Dedifferentiated amniotic fluid mesenchymal stem cell (primary cell): Measurements from ENCODE around the gene HTR4.
"Not testable (repeated sequence)": the region's sequence is repeated elsewhere in the genome, so short reads cannot be mapped to it uniquely, and the experiment has no call there.

Experiments
- DNase-seq: peaks from one replicate; pipeline ENCODE4 v3.0.0-alpha.2; 2016; ENCODE audit errors: extremely low spot score

The HTR4 gene

GRCh38 chr5:148539851-148540250 lies 114.5 kb downstream of the HTR4 start:
- no peak for DNase-seq

- DNase-seq: no peak
Observed at GRCh38 chr5:148535190-148535589, 119.1 kb downstream of the HTR4 start.

- DNase-seq: no peak
Observed at GRCh38 chr5:148532969-148533670, 121.2 kb downstream of the HTR4 start.

GRCh38 chr5:148529450-148529849 lies 124.9 kb downstream of the HTR4 start:
- DNase-seq: not testable (repeated sequence)

- DNase-seq: no peak
Observed at GRCh38 chr5:148524721-148525120, 129.6 kb downstream of the HTR4 start.

- no peak for DNase-seq
Observed at GRCh38 chr5:148523139-148523538, 131.2 kb downstream of the HTR4 start.

- no peak for DNase-seq
Observed at GRCh38 chr5:148515460-148515859, 138.9 kb downstream of the HTR4 start.

- DNase-seq: no peak
Observed at GRCh38 chr5:148514344-148514743, 140.0 kb downstream of the HTR4 start.

- DNase-seq: no peak
Observed at GRCh38 chr5:148512498-148512897, 141.8 kb downstream of the HTR4 start.

GRCh38 chr5:148511810-148512347 lies 142.4 kb downstream of the HTR4 start:
- no peak for DNase-seq

- DNase-seq: no peak
Observed at GRCh38 chr5:148509893-148510292, 144.4 kb downstream of the HTR4 start.

- DNase-seq: no peak
Observed at GRCh38 chr5:148507648-148508047, 146.7 kb downstream of the HTR4 start.

GRCh38 chr5:148499452-148499851 lies 154.9 kb downstream of the HTR4 start:
- DNase-seq: no peak

- no peak for DNase-seq
Observed at GRCh38 chr5:148497757-148498156, 156.6 kb downstream of the HTR4 start.

GRCh38 chr5:148492351-148492750 lies 162.0 kb downstream of the HTR4 start:
- no peak for DNase-seq

- no peak for DNase-seq
Observed at GRCh38 chr5:148491793-148492184, 162.5 kb downstream of the HTR4 start.

- no peak for DNase-seq
Observed at GRCh38 chr5:148491015-148491792, 163.1 kb downstream of the HTR4 start.

GRCh38 chr5:148488757-148489156 lies 165.6 kb downstream of the HTR4 start:
- DNase-seq: no peak

GRCh38 chr5:148486456-148486855 lies 167.9 kb downstream of the HTR4 start:
- no peak for DNase-seq

- no peak for DNase-seq
Observed at GRCh38 chr5:148484651-148485050, 169.7 kb downstream of the HTR4 start.

GRCh38 chr5:148483750-148484149 lies 170.6 kb downstream of the HTR4 start:
- no peak for DNase-seq

- no peak for DNase-seq
Observed at GRCh38 chr5:148482697-148483462, 171.4 kb downstream of the HTR4 start.
